Epithelial cell of proximal tubule (primary cell): ENCODE data around the gene MYO10. TPM values are rescaled to one million over a fixed set of nuclear protein-coding genes. Genes with fewer than 3 reads are reported as not detected.

ENCODE experiments used
- DNase-seq: peaks from one replicate; pipeline ENCODE4 v3.0.0-alpha.2; 2011; ENCODE audit warnings: low read depth
- H3K4me3 ChIP-seq: 2 replicates; pipeline ENCODE4 v1.5.1; 2011; ENCODE audit warnings: low read depth, mild to moderate bottlenecking, low read length
- total RNA-seq: library from RNA; depleted of rRNA; stranded (reverse); fragments of >200 nt; gene quantifications from 2 replicates; pipeline ENCODE4 v1.2.3, GENCODE V29; 2015
- TF ChIP-seq, protein P1 (sequence below): conservative IDR thresholded peaks from 2 replicates; pipeline ENCODE4 v1.5.1; 2012; ENCODE audit warnings: low read depth, mild to moderate bottlenecking, low read length

The MYO10 gene
- total RNA-seq, 1 donor from 2014 or later = 31.5 TPM

DNA sequence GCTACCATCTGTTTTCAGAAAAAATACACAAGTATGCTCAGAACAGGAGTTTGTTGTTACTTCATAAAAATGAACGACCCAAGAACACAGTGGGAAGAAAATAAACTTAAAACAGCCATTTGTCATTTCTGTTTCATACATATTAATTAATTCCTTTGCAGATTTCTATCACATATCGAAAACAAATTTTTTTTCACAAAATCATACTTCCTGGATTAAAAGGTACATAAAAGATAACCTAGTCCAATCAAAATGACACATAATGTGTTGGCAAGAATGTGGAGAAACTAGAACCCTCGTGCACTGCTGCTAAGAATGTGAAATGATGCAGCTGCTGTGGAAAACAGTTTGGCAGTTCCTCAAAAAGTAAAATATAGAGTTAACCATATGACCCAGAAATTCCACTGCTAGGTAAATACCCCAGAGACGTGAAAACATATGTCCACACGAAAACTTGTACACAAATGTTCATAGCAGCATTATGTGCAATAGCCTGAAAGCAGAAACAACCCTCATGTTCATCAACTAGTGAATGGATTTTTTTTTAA lies 46.0 kb downstream of the MYO10 start:
- TF ChIP-seq, protein P1, sequence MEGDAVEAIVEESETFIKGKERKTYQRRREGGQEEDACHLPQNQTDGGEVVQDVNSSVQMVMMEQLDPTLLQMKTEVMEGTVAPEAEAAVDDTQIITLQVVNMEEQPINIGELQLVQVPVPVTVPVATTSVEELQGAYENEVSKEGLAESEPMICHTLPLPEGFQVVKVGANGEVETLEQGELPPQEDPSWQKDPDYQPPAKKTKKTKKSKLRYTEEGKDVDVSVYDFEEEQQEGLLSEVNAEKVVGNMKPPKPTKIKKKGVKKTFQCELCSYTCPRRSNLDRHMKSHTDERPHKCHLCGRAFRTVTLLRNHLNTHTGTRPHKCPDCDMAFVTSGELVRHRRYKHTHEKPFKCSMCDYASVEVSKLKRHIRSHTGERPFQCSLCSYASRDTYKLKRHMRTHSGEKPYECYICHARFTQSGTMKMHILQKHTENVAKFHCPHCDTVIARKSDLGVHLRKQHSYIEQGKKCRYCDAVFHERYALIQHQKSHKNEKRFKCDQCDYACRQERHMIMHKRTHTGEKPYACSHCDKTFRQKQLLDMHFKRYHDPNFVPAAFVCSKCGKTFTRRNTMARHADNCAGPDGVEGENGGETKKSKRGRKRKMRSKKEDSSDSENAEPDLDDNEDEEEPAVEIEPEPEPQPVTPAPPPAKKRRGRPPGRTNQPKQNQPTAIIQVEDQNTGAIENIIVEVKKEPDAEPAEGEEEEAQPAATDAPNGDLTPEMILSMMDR = no peak
- no peak for DNase-seq
- H3K4me3 ChIP-seq = no peak overlapping the region

DNA sequence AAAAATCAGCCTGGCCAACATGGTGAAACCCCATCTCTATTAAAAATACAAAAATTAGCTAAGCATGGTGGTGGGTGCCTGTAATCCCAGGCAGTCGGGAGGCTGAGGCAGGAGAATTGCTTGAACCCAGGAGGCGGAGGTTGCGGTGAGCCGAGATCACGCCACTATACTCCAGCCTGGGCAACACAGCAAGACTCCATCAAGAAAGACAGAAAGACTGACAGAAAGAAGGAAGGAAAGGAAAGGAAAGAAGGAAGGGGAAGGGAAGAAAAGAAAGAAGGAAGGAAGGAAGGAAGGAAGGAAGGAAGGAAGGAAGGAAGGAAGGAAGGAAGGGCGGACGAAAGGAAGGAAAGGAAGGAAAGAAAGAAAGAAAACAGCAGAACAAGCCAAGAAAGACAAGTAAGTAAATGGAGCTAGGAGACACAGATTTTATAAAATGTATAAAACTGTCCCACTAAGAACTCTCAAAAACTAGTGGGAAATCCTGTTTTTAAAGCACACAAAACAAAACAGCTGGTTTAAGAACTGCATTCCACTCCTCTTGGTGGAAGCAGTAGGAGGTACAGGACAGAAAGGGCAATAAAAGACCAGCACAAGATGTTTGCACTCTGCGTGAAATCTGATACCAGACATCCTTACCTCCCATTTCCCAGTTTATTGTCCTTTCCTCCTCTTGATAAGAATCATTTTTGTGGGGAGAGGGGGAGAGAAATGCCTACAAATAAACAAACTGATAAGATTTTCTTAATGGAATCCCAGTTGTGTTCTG lies 46.7 kb downstream of the MYO10 start:
- TF ChIP-seq, protein P1 = no peak
- no peak for DNase-seq
- no peak overlapping the region for H3K4me3 ChIP-seq

DNA sequence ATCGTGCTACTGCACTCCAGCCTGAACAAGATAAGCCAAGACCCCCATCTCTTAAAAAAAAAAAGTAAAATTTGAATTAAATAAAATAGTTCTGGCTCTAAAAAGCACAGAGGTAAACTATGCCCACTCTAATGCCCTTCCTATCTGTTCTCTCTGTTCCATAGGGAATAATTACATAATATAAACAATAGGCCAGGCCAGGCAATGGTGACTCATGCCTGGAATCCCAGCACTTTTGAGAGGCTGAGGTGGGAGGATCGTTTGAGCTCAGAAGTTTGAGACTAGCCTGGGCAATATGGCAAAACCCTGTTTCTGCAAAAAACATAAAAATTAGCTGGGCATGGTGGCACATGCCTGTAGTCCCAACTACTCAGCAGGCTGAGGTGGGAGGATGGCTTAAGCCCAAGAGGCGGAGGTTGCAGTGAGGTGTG lies 47.4 kb downstream of the MYO10 start:
- H3K4me3 ChIP-seq = no peak overlapping the region
- TF ChIP-seq, protein P1 = no peak
- no peak for DNase-seq

DNA sequence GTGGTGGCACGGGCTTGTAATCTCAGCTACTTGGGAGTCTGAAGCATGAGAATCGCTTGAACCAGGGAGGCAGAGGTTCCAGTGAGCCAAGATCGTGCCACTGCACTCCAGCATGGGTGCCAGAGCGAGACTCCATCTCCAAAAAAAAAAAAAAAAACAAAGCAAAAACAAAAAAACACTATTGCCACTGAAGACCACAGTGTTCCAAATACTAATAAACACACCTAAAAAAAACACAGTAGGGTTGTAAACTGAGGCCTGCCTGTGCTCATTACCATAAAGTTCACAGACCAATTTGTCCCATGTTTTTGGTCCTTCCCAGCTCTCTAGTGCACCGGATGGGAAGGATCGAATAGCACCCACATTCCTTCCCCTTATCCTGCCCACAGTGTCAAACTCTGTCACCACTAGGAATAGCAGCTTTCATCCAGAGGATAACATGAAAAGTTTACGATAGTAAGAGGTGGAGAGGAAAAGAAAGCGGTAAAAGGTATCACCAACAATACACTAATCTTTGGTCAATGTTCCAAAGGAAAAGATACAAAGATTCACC lies 49.2 kb downstream of the MYO10 start:
- no peak overlapping the region for H3K4me3 ChIP-seq
- TF ChIP-seq, protein P1 = no peak
- DNase-seq = no peak

DNA sequence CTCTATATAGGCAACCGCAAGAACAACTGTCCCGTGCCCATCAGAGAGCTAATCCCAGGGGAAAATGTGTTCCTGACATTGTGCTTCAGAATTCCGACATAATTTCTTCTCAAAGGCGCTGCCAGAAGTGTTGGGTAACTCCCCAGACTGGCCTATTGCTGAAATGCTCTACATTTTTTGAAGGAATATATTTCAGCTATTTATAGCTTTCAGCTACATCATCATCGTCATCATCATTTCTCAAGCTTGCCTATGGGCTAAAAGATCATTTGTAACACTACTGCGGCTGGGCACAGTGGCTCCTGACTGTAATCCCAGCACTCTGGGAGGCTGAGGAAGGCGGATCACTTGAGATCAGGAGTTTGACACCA lies 49.7 kb downstream of the MYO10 start:
- no peak for DNase-seq
- no peak overlapping the region for H3K4me3 ChIP-seq
- TF ChIP-seq, protein P1 = no peak

DNA sequence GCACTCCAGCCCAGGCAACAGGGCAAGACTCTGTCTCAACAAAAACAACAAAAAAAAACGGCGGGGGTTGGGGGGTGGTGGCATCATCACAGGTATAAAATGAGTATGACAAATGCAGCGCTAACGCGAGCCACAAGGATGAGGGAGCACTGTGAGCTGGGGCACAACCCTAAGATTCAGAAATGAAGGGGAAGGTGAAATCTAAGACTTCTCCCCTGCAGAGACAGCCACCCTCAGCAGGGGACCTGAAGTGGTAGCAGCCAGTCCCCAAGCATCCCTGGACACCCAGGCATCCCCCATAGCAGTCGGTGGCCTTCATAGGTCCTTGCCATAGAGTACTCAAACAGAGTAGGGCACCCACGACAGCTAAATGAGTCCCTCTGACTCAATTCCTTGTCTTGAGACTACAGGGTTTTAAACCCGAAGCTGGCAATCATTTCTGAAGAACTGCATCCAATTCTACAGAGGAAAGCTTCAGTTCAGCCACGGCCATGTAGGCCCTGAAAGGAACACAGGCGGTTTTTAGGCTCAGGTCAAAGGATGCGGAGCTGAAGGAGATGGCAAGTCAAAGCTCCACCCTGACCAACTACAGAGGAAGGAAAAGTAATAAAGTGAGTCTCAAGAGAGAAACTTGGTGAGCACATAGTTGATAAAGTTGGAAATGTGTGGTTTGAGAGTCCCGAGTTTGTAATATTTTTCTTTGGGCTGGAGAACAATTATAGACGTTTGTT lies 50.3 kb downstream of the MYO10 start:
- TF ChIP-seq, protein P1 = no peak
- DNase-seq = no peak
- no peak overlapping the region for H3K4me3 ChIP-seq
